HG03460 (cell line): ENCODE data around the gene DNAL1.
"Not testable (repeated sequence)": the region's sequence is repeated elsewhere in the genome, so short reads cannot be mapped to it uniquely, and the experiment has no call there.

Source experiments
- ATAC-seq: cut with Tn5 transposase; IDR thresholded peaks from one replicate; pipeline ENCODE4 v1.9.1; 2021; ENCODE audit not compliant: unreplicated experiment

DNAL1 gene, protein sequence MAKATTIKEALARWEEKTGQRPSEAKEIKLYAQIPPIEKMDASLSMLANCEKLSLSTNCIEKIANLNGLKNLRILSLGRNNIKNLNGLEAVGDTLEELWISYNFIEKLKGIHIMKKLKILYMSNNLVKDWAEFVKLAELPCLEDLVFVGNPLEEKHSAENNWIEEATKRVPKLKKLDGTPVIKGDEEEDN

DNA sequence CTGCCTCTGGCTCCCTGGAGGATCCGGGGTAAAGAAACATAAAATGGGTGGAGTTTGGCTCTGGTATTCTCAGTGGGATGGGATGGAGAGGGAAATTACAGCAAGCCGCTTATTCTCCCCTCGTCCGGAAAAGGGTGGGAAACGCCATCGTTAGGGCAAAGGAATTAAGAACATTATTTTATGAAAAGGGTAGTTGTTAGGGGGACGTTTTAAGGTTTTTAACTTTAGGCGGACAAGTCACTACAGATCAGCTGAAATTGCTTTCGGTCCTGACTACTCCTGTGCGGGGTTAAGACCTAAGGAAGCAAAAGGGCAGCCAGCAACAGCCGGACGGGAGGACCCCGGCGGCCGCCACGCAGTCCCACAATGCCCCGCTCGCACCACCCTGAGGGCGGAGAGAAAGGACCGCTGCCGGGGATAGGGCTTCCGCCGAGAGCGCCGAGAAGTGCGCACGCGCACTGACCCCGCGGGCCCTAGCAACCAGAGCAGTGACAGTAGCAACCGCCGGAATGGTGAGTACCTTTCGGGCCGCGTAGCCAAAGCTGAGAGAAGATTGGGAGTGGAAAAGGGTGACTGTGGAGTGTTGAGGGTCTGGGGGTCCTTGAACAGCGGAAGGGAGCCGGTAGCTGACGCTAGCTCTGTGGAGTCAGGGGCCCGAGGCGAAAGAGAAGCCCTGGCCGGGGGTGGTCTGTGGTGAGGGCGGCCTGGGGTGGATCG lies at the start of gene DNAL1:
Gene DNAL1, plus strand, starts transcription at position 456 of the 717 bp plus-strand sequence. Its CDS starts 54 bp downstream, at position 510.
- ATAC-seq = peak; percentile 96

DNA sequence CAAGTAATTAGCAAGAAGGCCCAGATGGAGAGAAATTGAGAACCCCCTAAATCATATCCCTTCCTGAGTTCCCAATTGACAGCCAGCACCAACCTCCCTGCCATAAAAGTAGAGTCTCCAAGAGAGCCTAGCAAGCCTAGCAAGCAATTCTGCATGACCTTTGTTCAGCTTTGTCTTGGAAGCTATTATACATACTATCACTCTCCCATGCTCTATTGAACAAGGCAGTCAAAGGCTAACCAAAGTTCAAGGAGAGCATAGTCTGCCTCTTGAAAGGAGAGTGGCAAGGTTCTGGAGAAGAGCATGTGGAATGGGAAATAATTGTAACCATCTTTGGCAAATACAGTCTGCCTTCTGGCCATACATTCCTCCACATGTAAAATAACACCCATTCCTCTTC lies 45.3 kb upstream of the DNAL1 start:
- no peak for ATAC-seq

DNA sequence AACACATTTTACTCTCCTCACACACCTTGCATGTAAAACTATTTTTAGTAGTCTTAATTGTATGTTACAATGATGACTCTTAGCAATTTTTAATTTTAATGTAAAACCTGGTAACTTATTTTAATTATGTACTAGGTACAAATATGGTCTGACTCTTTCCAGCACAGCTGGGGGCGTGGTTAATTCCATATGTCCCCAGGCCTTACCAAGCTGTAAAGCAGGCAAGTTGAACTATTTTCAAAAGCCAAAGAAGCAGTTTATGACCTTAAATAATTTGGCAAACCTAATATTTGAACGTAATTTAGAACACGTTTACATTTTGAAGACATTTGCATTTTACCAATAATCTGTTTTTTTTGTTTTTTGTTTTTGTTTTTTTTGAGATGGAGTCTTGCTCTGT lies 41.8 kb upstream of the DNAL1 start:
- ATAC-seq = no peak

DNA sequence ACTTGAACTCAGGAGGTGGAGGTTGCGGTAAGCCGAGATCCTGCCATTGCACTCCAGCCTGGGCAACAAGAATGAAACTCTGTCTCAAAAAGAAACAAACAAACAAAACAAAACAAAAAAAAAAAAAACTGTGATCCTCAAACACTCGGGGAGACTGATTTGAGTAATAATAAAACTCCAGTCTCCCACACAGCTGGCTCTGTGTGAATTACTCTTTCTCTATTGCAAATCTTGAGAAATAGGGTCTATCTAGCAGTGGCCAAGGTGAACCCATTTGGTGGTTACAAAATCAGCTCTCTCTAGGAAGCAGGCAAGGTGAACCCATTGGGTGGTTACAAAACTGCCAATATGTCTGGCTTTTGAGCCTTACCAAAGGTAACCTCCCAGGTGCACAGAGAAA lies 38.5 kb upstream of the DNAL1 start:
- ATAC-seq = no peak

DNA sequence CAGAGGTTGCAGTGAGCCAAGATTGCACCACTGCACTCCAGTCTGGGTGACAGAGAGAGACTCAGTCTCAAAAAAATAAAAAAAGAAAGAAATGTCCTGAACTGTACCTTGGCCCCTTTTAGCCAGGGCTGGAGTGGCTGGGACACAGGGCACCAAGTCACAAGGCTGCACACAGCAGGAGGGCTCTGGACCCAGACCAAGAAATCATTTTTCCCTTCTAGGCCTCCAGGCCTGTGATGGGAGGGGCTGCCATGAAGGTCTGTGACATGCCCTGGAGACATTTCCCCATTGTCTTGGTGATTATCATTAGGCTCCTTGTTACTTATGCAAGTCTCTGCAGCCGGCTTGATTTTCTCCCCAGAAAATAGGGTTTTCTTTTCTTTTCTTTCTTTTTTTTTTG lies 37.5 kb upstream of the DNAL1 start:
- ATAC-seq = no peak

DNA sequence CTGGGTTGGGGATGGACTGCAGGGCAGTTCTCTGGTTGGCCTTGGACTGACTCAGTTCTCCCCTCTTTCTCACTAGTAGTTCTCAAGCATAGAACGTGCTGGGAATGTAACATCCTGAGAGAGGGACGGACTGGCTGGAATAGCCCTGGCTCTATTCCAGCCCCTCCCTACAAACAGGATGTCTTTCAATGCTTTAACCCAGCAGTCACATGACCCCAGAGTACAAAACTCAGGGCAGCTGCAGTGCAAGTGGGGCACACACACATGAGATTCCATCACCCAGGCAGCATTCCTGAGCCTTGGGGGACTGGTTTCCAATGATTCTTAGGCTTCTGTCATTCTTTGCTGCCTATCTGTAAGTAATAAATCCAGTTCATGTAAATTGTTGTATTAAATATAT lies 34.1 kb upstream of the DNAL1 start:
- ATAC-seq = no peak

DNA sequence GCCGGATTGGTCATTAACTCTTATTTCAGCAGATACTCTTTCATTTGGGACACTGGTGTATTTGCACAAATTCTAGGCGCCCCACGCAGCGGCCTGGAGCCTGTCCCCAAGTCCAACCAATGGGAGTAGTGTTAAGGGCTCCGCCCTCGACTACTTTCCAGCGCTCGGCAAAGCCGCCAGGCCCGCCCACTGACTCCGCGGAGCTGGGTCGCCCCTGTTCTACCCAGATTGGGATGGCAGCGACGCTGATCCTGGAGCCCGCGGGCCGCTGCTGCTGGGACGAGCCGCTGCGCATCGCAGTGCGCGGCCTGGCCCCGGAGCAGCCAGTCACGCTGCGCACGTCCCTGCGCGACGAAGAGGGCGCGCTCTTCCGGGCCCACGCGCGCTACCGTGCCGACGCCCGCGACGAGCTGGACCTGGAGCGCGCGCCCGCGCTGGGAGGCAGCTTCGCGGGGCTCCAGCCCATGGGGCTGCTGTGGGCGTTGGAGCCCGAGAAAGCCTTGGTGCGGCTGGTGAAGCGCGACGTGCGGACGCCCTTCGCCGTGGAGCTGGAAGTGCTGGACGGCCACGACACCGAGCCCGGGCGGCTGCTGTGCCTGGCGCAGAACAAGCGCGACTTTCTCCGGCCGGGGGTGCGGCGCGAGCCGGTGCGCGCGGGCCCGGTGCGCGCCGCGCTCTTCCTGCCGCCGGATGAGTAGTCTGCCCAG lies 32.3 kb upstream of the DNAL1 start, which contains the start of gene ACOT6:
Gene ACOT6, plus strand, starts transcription at position 179 of the 707 bp plus-strand sequence. Its CDS starts 55 bp downstream, at position 234.
- peak; percentile 67 for ATAC-seq

DNA sequence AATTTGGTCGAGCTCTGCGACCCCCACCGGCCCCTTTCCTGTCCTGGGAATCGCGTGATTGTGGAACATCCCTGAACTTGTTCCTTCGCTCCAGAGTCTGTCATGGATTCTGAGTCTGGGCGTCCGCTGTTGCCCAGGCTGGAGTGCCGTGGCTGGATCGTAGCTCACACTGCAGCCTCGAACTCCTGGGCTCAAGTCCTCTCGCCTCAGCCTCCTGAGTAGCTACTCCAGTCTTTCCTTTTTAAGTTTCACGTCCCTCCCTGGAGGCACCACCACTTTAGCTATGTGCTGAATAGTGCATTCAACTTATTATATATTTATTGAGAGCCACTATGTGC lies 31.8 kb upstream of the DNAL1 start:
- peak; percentile 17 for ATAC-seq

DNA sequence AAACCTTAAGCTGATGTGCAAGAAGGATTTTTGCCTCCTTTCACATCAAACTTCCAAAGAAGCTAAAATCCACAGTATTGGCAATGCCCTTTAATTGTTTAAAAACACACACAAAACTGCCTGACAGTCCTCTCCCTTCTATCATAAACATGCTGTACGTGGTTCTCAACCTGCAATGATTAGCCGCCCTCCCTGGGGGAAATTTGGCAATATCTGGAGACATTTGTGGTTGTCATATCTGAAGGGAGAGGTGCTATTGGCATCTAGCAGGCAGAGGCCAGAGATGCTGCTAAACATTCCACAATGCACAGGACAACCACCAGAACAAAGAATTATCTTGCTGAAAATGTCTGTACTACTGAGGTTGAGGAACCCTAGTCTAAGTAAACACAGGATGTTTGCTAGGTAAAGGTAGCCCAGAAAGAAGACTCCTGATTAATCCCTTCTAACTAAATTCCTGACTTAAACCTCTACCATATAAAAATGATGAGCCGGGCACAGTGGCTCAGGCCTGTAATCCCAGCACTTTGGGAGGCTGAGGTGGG lies 31.3 kb upstream of the DNAL1 start:
- ATAC-seq = no peak

DNA sequence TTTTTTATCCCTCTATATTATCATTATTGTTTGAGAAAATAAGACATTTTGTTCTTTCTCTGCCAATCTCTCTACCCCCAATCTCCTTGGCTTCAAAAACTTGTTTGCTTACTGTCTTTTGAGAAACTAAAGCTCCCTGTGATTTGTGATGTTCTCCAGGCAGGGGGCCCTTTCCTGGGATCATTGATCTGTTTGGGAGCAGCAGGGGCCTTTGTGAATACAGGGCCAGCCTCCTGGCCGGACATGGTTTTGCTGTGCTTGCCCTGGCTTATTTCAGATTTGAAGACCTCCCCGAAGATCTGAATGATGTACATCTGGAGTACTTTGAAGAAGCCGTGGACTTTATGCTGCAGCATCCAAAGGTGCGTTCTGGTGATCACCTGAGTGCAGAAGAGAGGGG lies 28.0 kb upstream of the DNAL1 start:
- no peak for ATAC-seq

DNA sequence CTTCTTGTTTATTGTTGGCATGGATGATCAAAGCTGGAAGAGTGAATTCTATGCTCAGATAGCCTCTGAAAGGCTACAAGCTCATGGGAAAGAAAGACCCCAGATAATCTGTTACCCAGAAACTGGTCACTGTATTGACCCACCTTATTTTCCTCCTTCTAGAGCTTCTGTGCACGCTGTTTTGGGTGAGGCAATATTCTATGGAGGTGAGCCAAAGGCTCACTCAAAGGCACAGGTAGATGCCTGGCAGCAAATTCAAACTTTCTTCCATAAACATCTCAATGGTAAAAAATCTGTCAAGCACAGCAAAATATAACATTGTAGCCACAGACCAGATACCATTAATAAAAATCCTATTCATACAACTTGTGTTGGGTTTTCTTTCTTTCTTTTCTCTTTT lies 25.3 kb upstream of the DNAL1 start:
- ATAC-seq = no peak

DNA sequence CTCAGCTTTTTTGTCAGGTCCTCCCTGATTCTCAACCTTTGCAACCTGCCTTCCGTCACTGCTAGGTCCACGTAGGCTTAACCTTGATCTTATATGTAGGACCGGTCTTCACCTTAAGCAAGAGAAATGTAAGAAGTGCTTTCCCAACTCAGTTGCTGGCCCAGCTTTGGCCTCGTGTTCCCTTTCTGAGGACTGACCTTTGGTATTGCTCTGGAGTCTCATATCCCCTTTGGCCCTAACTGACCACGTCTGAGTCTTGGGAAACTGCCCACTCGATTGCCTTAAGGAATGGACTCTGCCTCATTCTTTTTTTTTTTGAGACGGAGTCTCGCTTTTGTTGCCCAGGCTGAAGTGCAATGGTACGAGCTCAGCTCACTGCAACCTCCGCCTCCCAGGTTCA lies 24.5 kb upstream of the DNAL1 start:
- no peak for ATAC-seq

DNA sequence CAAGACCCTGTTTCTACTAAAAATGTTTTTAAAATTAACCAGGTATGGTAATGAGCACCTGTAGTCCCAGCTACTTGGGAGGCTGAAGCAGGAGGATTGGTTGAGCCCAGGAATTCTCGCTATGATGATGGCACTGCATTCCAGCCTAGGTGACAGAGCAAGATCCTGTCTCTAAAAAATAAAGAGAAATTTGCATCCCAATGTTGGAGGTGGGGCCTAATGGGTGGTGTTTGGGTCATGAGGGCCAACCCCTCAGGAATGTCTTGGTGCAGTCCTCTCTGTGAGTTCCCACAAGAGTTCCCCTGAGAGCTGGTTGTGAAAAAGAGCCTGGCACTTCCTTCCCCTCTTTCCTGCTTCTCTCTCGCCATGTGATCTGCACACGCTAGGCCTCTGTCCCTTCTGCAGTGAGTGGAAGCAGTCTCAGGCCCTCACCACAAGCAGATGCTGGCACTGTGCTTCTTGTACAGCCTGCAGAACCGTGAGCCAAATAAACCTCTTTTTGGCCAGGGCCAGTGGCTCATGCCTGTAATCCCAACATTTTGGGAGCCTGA lies 21.2 kb upstream of the DNAL1 start:
- no peak for ATAC-seq

DNA sequence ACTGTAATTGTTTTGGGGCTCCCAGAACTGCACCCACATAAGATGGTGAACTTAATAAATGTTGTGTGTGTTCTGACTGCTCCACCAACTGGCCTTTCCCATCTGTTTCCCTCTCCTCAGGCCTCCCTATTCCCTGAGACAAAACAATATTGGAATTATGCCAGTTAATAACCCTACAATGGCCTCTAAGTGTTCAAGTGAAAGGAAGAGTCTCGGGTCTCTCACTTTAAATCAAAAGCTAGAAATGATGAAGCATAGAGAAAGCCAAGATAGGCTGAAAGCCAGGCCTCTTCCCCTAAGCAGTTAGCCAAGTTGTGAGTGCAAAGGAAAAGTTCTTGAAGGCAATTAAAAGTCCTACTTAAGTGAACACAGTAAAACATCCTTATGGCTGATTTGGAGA lies 19.1 kb upstream of the DNAL1 start:
- ATAC-seq = no peak

DNA sequence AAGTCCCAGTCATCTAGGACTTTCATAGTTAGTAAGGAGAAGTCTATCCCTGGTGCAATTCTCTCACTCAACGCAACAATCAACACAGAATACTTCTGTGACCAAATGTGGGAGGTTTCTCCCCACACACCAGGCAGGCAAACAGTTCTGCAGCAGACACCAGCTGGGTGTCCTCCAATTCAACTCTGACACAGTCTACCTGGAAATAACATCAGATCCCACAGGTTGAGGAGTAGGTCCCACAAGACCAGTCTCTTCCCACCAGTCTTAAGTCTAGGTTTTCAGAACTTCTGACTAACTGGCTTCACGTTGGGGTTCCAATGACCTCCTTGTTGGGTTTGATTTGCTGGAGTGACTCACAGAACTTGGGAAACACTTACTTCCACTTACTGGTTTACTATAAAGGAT lies 17.6 kb upstream of the DNAL1 start:
- ATAC-seq = no peak

DNA sequence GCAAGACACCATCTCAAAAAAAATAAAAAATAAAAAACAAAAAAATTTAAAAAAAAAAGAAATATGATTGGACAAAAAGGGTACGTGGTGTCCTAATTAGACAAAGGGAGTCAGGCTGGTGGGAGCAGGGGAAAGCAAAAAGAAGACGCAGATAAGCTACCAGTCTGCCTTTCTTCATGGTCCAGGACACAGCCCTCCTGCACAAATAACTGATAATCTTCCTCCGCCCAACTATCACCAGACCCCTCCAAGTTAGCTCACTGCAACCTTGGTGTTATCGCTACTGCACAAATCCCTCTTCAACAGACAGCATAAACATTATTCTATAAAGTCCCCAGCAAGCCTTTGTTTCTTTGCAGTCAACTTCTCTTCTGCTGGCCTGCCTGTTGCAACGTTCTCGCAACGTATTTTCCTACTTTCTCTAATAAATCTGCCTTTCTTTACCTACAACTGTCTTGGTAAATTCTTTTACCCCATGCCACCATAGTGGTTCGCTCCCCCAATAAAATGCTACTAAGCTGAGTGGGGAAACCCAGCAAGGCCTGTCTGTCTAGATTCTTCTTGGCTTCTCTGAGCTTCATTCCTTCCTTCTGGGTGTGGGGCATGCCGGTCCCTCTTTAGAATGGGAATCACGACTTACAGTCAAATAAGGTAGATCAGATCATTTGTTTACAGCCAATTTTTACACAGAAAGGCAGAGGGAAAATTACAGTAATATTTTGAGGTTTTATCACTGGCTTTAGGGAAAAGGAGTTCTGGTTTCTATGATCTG lies 14.6 kb upstream of the DNAL1 start:
- ATAC-seq = no peak

DNA sequence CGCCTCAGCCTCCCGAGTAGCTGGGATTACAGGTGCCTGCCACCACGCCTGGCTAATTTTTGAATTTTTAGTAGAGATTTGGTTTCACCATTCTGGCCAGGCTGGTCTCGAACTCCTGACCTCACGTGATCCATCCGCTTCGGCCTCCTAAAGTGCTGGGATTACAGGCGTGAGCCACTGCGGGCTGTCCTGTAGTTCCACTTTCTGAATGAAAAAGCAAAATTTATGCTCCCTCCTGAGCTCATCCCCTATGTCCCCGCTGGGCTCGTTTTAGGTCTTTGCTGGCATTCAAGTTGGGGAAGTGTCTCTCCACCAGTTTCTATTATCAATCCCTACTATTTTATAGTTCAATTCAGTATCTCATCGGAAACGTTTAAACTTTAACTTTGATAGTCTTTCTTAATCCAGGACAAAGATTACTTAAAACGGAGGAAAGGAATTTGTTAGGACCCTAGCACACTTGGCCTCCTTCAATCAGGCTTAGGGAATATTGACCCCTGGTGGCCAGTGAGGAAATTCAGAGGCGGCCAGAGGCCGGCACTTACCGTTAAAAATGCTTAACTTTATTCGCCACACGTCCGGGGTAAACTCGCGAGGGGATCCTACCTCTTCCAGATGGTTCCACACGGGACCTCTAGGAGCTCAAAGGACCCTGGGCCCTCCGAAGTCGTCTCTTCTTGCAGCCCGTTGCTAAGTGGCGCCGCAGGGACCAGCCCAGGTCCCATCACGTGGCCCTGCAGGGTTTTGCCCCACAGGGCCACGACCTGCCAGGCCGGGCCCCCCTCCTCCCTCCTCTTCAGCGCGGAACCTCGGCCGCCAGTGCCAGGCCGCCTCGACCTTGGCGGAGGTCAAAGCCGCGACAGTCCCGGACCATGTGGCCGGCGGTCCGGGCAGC lies 11.4 kb upstream of the DNAL1 start:
- peak; percentile 55 for ATAC-seq

DNA sequence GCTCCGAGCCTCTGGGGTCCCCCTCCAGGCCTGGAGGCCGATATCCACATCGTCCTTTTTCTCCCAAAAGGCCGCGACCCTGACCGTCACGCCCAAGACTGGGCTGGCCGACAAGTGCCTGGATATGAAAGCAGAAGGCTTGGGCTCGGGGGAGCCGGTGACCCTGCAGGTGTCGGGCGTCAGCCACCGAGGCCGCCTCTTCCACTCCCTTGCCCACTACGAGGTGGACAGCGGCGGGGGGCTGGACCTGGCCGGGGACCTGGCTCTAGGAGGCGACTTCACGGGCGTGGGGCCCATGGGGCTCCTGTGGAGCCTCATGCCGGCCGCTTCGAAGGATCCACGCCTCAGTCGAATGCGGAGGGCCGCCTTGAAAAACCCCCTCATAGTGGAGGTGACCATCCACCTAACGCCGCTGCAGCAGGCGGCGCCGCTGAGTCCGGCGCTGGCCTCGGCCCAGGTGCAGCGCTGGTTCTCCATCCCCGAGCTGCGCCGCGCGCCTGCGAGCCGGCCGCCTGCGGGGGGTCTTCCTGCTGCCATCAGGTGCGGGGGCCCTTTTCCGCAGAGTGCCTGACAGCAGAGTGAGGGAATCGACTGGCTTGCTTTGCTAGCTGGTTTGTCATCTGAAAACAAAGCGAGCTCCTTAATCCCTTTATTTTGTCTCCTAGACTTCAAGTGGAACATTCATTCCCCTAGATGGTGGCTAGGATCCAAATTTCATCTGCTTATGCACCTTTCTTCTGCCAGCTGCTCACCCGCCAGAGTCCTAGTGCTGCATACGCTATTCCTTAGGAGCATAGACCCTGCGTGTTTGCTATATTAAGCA lies 10.6 kb upstream of the DNAL1 start:
- peak; percentile 36 for ATAC-seq

DNA sequence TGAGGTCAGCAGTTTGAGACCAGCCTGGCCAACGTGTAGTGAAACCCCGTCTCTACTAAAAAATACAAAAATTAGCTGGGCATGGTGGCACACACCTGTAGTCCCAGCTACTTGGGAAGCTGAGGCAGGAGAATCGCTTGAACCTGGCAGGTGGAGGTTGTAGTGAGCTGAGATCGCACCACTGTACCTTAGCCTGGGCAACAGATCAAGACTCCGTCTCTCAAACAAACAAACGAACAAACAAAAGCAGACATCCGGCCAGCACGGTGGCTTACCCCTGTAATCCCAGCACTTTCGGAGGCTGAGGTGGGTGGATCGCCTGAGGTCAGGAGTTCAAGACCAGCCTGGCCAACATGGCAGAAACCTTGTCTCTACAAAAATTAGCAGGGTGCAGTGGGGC lies 8.4 kb upstream of the DNAL1 start:
- not testable (repeated sequence) for ATAC-seq
